Measurements from ENCODE around the gene MYO1A.

MYO1A gene

DNA sequence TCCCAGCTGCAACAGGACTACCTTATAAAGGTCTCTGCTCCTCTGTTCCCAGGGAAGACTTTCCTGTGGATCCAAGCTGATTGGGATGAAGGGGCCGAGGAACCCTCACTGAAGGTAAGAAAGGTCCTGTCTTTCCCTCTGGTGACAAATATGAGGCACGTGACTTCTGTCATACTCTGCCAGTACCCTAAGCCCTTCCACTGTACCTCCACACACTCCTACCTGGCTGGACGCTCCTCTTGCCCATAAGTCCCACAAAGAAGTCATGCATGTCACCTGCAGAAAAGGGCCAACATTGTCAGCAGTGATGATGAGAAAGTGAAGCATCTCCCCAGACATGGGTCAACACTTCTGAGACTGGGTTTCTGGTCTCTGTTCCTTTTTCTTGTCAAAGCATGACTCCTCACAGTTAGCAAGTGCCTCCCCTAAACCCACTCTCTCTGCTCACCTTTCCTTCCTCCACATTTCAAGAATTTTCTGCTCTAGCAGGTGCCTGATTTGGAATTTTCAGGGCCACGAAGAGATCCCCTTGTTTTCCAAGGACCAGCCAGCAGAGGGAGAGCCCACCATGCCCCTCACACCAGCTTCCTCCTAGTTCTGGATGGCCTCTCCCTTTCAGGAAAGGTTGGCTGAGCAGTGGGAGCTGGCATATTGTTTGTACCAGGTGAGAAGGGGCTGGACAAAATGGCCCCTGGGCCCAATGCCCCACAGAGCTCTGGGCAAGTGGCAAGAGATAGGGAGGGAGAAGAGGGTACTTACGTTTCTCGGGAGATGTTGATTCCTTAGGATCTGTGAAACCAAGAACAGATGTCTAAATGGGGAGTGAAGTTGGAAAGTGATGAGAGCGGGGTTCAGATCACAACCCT lies 37.1 kb downstream of the MYO1A start:
- no peak for DNase-seq (ENCODE audit: low spot score)

DNA sequence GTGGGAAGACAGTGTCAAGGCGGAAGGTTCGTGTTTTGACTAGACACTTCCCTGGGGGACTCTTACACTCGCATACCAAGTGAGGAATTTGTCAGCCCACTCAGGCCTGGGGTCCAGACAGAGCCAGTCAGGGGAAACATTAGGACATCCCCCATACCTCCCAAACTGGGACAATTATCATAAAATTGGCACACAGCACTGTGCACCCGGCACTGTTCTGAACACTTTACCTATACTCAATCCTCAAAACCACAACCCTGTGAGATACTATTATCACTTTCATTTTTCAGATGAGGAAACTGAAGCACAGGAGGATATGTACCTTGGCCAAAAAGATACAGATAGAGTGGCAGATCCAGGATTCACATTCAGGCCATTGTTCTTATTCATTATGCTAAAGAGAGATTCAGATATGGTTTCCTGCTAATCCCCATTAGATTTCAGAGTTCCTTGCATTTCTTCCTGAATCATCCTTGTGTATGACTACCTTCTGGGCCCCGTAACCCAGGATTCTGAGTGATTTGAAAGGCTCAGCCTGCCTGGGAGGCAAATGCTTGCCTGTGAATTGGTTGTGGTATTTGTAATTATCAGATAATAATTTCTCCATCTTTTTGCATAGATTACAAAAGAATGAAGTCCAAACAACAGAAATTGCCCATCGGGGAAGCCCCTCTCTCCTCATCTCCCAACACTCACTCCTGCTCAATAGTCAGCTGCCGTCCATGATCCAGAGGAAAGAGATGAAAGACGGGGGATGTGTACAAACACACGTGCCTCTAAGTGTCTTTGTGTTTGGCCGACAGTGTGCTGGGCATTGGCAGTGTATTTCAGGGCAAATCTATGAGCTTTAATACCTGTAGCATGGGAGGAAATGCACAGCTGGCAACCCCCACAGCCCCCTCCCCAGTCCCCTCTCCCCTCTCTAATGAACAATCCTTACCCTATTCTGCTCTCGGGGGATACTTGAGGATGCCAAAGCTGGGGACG lies 38.2 kb downstream of the MYO1A start:
- DNase-seq (ENCODE audit: low spot score) = no peak

DNA sequence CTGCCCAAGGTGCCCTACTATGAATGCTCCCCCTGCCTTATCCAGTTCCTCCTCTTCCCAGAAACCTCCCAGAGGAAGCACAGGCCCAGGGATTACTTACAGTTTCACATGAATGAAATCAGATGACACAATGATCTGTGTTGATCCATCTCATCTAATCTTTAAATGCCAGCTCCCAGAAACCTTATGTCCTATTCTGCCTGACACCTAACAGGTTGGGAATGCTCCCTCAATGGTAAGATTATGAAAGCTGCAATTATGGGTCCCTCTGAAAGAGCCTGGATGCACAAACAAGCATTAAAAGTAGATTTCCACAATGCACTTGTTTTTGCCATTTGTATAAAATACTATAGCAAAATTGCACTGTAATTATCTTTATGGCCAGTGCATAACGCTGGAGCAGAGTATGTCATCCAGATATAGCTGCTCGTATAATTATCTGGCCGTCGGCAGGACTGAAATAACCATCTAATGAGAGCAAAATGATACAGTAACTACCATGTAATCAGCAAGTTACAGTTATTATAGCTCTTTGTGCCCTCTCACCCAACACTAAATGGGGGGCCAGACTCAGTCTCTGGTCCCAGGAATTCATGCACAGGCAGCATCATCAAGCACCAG lies 39.2 kb downstream of the MYO1A start:
- DNase-seq (ENCODE audit: low spot score) = no peak

DNA sequence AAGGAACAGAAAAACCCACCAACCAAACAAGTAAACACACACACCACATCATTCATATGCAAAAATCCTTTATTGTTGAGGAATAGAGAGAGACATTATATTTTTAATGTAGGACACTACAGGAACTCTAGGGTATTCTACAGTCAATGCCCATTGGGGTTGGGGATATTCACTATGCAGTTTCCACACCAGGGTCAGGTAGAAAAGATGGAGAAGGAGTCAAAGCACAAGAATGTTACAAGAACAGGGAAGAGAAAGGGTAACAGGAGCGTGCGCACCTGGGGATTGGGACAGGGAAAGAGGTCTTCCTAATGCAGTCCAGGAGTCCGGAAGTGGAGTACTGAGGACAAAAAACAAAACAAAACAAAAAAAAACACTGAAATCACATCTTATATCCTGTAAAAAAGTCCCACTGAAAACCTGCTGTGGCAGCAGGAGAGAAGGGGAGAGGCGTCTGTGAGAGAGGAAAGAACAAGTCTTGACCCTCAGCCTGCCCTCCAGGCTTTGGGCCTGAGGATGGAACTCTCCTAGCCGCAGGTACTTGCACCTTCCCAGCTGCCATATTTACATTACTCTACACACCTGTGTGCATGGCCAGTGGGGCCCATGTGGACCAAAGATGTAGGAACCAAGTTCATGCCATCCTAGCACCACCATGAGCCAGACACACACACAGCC lies 39.8 kb downstream of the MYO1A start:
- no peak for DNase-seq (ENCODE audit: low spot score)

DNA sequence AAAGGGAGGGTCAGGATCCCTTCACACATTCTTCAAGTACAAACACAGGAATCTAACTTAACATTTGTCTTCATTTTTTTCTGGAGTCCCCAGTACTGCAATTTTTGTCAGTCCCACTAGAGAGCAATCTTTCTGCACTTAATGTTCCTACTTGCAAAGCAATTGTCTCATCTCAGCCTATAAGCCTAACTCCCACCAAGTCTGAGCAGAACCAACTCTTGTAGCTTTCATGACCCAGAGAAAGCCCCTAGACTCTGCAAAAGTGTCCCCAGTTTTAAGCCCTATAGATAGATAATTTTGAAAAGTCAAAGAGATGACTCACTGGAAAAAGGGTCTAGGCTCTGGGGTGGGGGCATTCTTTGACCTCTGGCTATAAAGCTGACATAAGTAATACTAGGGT lies 41.8 kb downstream of the MYO1A start:
- DNase-seq (ENCODE audit: low spot score) = peak; percentile 74

DNA sequence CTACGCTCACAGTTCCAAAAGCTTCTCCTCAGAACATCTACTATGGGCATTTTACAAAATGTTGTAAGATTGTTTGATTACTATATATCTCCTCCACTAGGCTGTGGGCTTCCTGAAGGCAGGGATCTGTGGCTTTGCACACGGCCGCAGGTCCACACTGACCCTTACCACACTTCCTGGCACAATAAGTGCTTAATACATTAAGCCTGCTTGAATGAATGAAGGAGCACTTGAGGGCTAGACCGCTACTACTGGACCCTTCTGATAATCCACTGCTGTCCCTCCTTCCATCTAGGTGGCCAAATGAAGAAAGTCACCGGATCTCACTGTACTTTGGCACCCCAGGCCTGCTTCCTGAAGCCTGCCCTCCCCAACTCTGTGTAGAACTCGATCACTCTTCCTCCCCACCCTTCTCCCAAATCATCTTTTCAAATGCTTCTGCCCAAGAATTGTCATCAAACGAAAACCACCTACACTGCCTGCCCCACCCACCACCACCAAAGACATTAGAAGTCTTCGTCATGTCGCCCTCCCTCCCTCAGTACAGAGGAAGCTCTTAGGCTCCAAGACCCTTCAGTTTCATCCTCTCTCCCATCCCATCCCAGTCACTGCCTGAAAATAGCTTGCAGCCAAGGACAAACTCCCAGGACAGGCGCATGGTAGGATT lies 43.0 kb downstream of the MYO1A start:
- DNase-seq (ENCODE audit: low spot score) = no peak

DNA sequence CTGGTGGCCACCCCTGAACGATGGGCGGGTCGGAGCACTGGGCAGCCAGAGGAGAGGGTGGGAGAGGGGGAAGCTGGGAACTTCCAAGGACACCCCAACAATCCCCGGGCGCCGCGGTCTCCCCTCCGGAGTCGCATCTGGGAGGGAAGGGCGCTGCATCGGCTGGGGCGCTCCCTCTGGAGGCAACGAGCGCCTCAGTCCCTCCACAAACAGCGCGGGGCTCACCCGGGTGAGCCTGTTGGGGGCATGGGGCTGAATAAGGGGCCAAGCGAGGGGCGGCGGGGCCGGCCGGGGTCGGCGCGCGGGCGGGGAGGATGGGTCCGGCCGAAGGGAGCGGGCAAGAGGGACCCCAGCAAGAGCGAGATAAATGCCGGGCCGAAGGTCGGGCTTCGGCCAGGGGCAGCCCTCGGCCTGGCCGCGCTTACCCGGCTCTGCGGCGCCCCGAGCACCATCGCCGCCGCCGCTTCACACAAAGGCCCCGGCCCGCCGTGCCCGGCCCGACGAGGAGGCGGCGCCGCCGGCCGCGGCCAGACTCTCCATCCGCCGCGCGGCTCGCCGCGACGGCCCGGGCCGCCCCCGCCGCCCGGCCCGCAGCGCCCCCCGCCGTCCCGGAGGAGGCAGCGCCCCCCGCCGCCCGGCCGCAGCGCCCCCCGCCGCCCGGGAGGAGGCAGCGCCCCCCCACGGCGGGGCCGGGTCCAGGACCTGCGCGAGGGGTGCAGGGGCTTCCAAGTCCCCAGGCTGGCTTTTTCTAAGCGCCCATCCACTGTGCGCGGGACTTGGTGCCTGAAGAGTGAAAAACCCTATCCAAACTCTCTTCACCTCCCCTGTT lies 43.7 kb downstream of the MYO1A start, which contains the start of gene ZBTB39:
Gene ZBTB39 (minus strand): TSS at position 567 of the 829 bp plus-strand sequence. CDS start 1,629 bp downstream, outside the sequence.
- DNase-seq (ENCODE audit: low spot score) = peak; percentile 55

DNA sequence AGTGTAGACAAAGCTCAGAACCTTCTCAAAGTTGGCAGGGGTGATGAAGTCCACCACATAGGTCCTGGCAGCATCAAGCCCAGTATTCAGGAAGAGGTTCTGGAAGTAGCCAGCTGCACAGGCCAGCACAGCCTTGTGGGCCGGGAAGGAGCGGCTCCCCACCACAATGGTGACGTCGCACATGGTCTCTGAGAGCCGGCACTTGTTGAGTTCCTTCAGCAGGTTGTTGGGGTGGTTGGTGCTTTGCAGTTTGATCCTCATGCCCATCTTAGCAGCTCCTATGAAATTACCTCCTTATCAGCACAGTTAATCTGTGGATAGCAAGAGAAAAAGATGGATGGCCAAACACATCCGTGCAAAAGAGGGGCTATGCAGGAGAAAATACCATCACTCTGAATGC lies 45.3 kb downstream of the MYO1A start:
- DNase-seq (ENCODE audit: low spot score) = no peak

DNA sequence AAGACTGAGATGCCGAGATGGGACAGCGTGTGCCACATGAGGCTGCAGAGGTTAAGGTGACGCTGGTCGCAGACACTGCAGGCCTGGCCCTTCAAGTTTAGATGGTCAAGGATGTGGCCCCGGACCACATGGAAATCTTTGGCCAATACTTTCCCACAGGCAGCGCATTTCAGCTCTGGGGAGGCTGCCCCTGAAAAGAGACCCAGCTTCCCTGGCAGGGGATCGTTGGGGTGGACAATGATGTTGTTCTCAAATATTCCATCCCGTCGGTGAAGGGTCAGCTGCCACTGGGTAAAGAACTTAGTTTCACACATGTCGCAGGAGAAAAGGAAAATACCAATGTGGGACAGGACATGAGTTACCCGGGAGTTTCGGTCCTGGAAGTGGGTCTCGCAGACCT lies 46.5 kb downstream of the MYO1A start:
- no peak for DNase-seq (ENCODE audit: low spot score)

DNA sequence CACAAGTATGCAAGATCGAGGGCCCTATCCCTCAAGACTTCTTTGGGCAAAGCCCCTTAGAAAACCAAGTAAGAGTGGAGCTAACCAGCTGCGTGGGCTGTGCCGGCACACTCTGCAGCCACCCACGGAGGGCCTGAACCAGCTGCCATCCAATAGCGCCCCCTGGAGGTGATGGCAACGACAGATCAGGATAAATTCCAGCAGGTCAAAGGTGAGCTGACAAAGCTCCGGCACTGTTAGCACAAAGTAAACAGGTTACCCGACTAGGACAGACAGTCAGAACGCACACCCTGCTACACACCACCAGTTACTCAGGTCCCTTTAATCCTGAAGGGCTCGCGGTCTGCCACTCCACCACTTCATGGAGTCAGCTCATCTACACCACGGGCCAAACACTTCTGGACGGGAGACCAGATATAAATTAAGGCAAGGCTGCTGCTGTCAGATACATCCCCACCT lies 48.5 kb downstream of the MYO1A start:
- peak; percentile 40 for DNase-seq (ENCODE audit: low spot score)

DNA sequence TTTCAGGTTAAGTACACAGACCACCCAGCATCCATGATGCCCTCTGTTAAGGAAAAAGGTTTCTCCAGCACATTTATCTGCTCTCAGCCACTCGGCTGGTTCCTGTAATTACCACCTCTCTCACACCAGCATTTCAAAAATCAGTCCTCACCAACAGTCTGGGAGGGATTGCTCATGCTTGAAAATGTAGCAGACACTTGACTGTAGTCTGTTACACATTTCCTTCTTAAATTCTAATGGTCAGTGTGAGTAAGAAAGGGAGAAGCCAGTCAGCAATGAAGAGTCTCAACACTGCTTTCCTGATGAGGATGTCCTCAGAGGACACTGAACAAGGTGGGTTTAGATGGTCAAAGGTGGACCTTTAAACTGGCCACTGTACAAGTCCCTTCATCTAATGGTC lies 49.5 kb downstream of the MYO1A start:
- DNase-seq (ENCODE audit: low spot score) = no peak

DNA sequence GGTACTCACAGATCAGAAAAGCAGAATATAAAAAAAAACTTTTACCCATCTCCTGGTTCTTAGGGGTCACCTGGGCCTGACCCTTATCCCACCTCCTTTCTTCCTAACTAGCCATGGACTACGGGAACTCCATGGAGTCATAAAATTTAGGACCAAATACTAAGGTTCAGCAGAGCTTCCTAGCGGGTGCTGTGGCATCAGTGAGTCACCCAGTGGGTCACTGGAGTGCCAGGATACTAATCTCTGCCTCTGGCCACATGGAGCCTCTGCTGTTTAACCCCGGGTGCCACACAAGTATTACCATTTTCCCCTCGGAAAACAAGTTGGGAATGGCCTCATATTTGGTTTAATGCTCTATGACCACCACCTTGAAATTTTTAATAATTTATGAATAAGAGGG lies 50.5 kb downstream of the MYO1A start:
- DNase-seq (ENCODE audit: low spot score) = no peak

DNA sequence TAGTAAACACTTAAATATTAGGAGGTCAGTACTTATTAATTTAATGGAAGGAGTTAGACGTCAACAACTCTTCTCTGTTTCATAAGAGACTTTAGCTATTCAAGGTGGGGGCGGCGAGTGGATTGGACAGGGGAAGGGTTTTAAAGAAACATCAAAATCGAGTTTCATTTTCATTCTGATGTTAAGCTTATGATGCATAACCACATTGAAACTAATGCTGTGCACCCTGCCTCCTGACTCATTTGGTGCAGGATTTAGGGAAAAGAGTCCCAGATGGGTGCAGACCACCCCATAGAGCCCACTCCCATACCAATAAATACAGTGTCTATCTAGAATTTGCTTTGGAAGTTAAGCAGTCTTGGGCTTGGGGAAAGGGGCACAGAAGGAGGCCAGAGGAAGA lies 50.9 kb downstream of the MYO1A start:
- DNase-seq (ENCODE audit: low spot score) = no peak

DNA sequence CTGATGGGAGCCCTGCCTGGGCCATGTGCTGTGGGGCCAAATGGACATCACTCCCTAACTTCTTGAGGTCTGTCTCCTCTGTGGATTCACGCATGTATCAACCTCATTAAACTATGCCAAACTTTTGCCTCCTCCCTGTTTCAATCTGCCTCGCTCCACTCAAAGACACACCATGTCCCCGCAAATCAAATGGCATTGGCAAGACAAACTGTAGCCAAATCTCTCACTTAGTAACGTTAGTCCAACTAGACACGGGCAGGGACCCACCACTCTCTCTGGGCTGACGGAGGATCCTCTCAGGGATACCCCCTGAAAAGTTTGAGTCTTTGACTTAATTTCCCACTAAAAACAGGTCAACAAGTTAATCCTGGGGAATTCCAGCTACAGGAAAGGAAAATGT lies 51.6 kb downstream of the MYO1A start:
- DNase-seq (ENCODE audit: low spot score) = no peak

DNA sequence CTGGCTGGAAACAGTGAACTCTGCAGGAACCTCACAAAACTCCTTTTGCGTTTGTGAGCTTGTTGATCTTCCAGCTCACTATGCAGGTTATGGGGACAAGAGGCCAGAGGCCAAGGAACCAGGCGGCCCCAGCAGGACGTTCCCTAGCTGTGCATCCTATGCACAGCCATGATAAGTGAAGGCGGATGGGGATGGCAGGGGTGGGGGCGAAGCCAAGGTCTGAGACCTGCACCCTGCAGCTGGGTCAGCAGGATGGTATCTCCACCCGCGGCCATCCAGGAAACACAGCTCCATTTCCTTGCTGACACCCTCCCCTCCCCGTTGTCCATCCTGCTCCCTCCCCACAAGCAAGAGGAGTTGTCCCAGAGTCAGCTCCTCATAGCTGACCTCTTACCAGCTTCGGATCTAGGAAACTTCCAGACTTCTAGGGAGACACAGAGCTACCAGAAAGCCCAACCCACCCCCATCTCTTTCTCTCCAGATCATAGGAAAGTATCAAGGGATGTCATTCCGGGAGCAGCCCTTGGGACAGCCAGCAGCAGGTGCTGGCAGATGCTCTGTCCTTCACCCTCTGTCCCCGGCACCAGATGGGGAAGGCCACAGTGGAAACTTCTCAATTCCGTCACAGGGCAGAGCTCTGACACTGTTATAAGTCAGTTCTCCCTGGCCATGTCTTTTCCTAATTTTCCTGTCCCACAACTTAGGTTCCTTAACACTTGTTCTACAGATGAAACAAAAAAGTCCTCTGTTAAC lies 53.0 kb downstream of the MYO1A start:
- no peak for DNase-seq (ENCODE audit: low spot score)

DNA sequence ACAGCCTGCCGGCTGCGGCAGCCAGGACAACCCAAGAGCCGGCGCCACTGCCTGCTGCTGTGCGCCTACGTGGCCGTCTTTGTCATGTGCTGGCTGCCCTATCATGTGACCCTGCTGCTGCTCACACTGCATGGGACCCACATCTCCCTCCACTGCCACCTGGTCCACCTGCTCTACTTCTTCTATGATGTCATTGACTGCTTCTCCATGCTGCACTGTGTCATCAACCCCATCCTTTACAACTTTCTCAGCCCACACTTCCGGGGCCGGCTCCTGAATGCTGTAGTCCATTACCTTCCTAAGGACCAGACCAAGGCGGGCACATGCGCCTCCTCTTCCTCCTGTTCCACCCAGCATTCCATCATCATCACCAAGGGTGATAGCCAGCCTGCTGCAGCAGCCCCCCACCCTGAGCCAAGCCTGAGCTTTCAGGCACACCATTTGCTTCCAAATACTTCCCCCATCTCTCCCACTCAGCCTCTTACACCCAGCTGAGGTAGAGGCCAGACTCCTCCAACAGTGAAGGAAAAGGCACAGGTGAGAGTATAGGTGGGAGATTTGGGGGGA lies 53.9 kb downstream of the MYO1A start:
- DNase-seq (ENCODE audit: low spot score) = no peak

DNA sequence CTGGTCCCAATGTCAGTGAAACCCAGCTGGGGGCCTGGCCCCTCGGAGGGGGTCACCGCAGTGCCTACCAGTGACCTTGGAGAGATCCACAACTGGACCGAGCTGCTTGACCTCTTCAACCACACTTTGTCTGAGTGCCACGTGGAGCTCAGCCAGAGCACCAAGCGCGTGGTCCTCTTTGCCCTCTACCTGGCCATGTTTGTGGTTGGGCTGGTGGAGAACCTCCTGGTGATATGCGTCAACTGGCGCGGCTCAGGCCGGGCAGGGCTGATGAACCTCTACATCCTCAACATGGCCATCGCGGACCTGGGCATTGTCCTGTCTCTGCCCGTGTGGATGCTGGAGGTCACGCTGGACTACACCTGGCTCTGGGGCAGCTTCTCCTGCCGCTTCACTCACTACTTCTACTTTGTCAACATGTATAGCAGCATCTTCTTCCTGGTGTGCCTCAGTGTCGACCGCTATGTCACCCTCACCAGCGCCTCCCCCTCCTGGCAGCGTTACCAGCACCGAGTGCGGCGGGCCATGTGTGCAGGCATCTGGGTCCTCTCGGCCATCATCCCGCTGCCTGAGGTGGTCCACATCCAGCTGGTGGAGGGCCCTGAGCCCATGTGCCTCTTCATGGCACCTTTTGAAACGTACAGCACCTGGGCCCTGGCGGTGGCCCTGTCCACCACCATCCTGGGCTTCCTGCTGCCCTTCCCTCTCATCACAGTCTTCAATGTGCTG lies 54.6 kb downstream of the MYO1A start:
- no peak for DNase-seq (ENCODE audit: low spot score)

DNA sequence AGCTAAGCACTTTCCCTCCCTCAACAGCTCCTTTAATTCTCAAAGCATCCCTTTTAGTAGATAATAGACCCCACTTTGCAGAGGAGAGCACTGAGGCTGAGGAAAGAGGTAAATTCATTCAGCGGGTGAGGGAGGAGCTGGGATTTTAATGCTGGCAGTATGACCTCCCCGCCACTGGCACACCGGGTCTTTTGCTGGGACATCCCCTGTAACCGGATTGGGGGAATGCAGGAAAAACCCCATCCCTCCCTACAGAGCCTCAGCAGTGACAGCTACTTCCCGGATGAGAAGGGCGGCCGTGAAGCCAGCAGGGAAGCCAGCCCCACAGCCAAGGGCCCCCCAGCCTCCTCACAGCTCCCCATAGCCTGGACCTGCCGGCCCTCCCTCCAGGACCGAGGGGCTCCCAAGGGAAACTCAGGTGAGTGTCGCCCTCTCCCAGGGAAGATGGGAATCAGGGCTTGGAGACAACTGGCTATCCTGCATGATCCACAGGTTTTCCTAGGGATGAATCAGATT lies 55.6 kb downstream of the MYO1A start:
- DNase-seq (ENCODE audit: low spot score) = no peak
